Measurements from ENCODE around the gene TBL1X.

The TBL1X gene

DNA sequence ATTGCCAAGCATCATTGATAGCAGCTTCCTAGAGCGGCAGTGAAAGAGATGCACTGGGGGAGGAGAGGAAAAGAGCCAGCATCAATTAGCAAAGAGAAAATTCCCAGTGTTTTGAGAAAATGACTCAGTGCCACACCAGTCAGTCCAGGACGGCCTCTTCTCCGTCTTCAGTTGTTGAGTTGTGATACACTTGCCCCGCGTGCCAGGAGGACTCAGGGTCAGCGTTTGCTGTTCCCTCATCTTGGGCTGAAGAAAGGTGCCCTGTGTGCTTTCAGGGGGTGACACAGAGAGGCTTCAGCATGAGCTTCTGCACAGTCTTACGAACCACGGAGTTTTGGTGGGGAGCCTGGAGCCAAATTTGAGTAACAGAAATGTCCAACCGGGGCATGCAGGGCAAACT, 218.5 kb downstream of the TBL1X start:
- Histone ChIP-seq H3K9ac (ENCODE audit: low read depth, low read length) (no peak overlapping the region), H3K4me3 (ENCODE audit: low read length) (no peak overlapping the region), H3K27ac (ENCODE audit: low read depth, low read length) (no peak overlapping the region), H3K36me3 (ENCODE audit: insufficient read depth, low read length) (peaks cover 7% of the 10 kb centered on the region; the same call in 1 of the 2 replicates), H3K27me3 (ENCODE audit: insufficient read depth, low read length) (no peaks in the 10 kb centered on the region), H3K9me3 (ENCODE audit: insufficient read depth, low read depth, low read length) (no peaks in the 10 kb centered on the region), H3K4me1 (ENCODE audit: insufficient read depth, low read length) (no peaks in the 10 kb centered on the region)
- 91% methylated on average over 9 of the region's 9 CpGs for WGBS

GRCh38 chrX:9687899-9688298, 223.0 kb downstream of the TBL1X start:
- H3K9ac ChIP-seq (ENCODE audit: low read depth, low read length): no peak overlapping the region

GRCh38 chrX:9688833-9689232, 224.0 kb downstream of the TBL1X start:
- WGBS: 98% methylated on average over 24 of the region's 24 CpGs
- Histone ChIP-seq H3K9ac (ENCODE audit: low read depth, low read length) (no peak overlapping the region), H3K27ac (ENCODE audit: low read depth, low read length) (no peak overlapping the region), H3K4me3 (ENCODE audit: low read length) (no peak overlapping the region), H3K9me3 (ENCODE audit: insufficient read depth, low read depth, low read length) (no peaks in the 10 kb centered on the region), H3K4me1 (ENCODE audit: insufficient read depth, low read length) (no peaks in the 10 kb centered on the region), H3K36me3 (ENCODE audit: insufficient read depth, low read length) (peaks cover 38% of the 10 kb centered on the region), H3K27me3 (ENCODE audit: insufficient read depth, low read length) (no peaks in the 10 kb centered on the region)

More at GRCh38 chrX:9687899-9688298, 223.0 kb downstream of the TBL1X start:
- Histone ChIP-seq H3K27me3 (ENCODE audit: insufficient read depth, low read length) (no peaks in the 10 kb centered on the region), H3K9me3 (ENCODE audit: insufficient read depth, low read depth, low read length) (no peaks in the 10 kb centered on the region), H3K36me3 (ENCODE audit: insufficient read depth, low read length) (peaks cover 29% of the 10 kb centered on the region), H3K4me3 (ENCODE audit: low read length) (no peak overlapping the region), H3K27ac (ENCODE audit: low read depth, low read length) (no peak overlapping the region), H3K4me1 (ENCODE audit: insufficient read depth, low read length) (no peaks in the 10 kb centered on the region)
- WGBS: 96% methylated on average over 27 of the region's 27 CpGs

DNA sequence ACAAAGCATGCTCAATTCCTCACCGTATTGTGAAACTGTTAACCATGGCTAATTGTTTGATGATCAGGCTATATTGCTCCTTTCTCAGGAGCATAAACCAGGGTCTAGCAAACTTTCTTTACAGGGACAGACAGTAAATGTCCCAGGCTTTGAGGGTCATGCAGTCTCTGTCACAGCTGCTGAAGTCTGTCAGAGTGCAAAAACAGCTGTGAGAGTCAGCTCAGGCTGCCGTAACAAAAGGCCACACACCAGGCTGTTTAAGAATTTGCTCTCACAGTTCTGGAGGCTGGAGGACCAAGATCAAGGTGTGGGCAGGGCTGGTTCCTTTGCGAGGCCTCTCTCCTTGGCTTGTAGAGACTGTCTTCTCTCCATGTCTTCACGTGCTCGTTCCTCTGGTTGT, 225.2 kb downstream of the TBL1X start:
- peaks cover 34% of the 10 kb centered on the region for H3K36me3 ChIP-seq (ENCODE audit: insufficient read depth, low read length)
- no peaks in the 10 kb centered on the region for H3K4me1 ChIP-seq (ENCODE audit: insufficient read depth, low read length)
- no peak overlapping the region for H3K9ac ChIP-seq (ENCODE audit: low read depth, low read length)
- H3K27ac ChIP-seq (ENCODE audit: low read depth, low read length): no peak overlapping the region
- no peaks in the 10 kb centered on the region for H3K27me3 ChIP-seq (ENCODE audit: insufficient read depth, low read length)
- no peak overlapping the region for H3K4me3 ChIP-seq (ENCODE audit: low read length)
- no peaks in the 10 kb centered on the region for H3K9me3 ChIP-seq (ENCODE audit: insufficient read depth, low read depth, low read length)
- WGBS: 94% methylated on average over 5 of the region's 5 CpGs

DNA sequence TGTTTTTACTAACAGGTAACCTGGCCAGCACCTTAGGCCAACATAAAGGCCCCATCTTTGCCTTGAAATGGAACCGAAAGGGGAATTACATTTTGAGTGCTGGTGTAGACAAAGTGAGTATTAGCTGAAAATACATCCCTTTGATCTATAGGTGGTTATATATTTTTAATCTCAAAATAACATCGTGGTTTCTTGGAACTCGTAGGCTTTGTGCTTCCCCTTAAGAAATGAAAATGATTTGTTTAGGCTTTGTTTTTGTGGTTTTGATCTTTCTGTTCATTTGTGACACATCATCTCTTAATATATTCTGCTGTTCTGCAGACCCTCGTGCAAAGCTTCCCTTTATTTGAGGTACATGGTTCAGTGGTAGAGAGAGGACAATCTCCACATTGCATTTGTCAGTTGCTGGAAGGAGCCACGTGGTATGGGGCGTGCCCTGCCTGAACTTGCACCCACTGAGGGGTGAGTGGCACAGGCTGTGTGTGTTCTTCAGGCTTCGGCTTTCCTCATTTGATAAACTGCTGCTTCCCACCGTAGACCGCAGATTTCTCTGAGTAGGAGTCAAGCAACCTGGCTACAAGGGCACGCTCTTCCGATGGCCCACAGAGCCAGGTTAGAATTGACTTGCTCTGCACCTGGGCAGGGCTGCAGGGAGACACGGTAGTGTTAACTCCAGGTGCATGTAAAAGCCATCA, 228.6 kb downstream of the TBL1X start:
- no peak overlapping the region for H3K4me3 ChIP-seq (ENCODE audit: low read length)
- 97% methylated on average over 10 of the region's 12 CpGs for WGBS
- H3K36me3 ChIP-seq (ENCODE audit: insufficient read depth, low read length): peaks cover 42% of the 10 kb centered on the region

GRCh38 chrX:9698576-9698975, 233.7 kb downstream of the TBL1X start:
- Histone ChIP-seq H3K4me1 (ENCODE audit: insufficient read depth, low read length) (no peaks in the 10 kb centered on the region), H3K36me3 (ENCODE audit: insufficient read depth, low read length) (peaks cover 15% of the 10 kb centered on the region; the same call in 1 of the 2 replicates), H3K27ac (ENCODE audit: low read depth, low read length) (no peak overlapping the region), H3K9ac (ENCODE audit: low read depth, low read length) (no peak overlapping the region), H3K9me3 (ENCODE audit: insufficient read depth, low read depth, low read length) (no peaks in the 10 kb centered on the region), H3K27me3 (ENCODE audit: insufficient read depth, low read length) (no peaks in the 10 kb centered on the region), H3K4me3 (ENCODE audit: low read length) (no peak overlapping the region)
- 96% methylated on average over 12 of the region's 12 CpGs for WGBS

More for the DNA sequence above, 228.6 kb downstream of the TBL1X start:
- H3K4me1 ChIP-seq (ENCODE audit: insufficient read depth, low read length): no peaks in the 10 kb centered on the region
- no peaks in the 10 kb centered on the region for H3K9me3 ChIP-seq (ENCODE audit: insufficient read depth, low read depth, low read length)
- H3K27ac ChIP-seq (ENCODE audit: low read depth, low read length): no peak overlapping the region
- no peaks in the 10 kb centered on the region for H3K27me3 ChIP-seq (ENCODE audit: insufficient read depth, low read length)
- H3K9ac ChIP-seq (ENCODE audit: low read depth, low read length): no peak overlapping the region

GRCh38 chrX:9700555-9700954, 235.7 kb downstream of the TBL1X start:
- H3K9ac ChIP-seq (ENCODE audit: low read depth, low read length): no peak overlapping the region
- H3K4me3 ChIP-seq (ENCODE audit: low read length): no peak overlapping the region
- H3K4me1 ChIP-seq (ENCODE audit: insufficient read depth, low read length): no peaks in the 10 kb centered on the region
- WGBS: 90% methylated on average over 15 of the region's 15 CpGs
- H3K36me3 ChIP-seq (ENCODE audit: insufficient read depth, low read length): peaks cover 18% of the 10 kb centered on the region; the same call in 1 of the 2 replicates
- no peaks in the 10 kb centered on the region for H3K27me3 ChIP-seq (ENCODE audit: insufficient read depth, low read length)
- no peaks in the 10 kb centered on the region for H3K9me3 ChIP-seq (ENCODE audit: insufficient read depth, low read depth, low read length)
- no peak overlapping the region for H3K27ac ChIP-seq (ENCODE audit: low read depth, low read length)

- WGBS: 99% methylated on average over 12 of the region's 12 CpGs
- Histone ChIP-seq H3K27me3 (ENCODE audit: insufficient read depth, low read length) (no peaks in the 10 kb centered on the region), H3K4me1 (ENCODE audit: insufficient read depth, low read length) (no peaks in the 10 kb centered on the region), H3K9me3 (ENCODE audit: insufficient read depth, low read depth, low read length) (no peaks in the 10 kb centered on the region), H3K27ac (ENCODE audit: low read depth, low read length) (no peak overlapping the region), H3K4me3 (ENCODE audit: low read length) (no peak overlapping the region), H3K9ac (ENCODE audit: low read depth, low read length) (no peak overlapping the region), H3K36me3 (ENCODE audit: insufficient read depth, low read length) (peaks cover 13% of the 10 kb centered on the region; the same call in 1 of the 2 replicates)
Measured at GRCh38 chrX:9701790-9702189, 236.9 kb downstream of the TBL1X start.

DNA sequence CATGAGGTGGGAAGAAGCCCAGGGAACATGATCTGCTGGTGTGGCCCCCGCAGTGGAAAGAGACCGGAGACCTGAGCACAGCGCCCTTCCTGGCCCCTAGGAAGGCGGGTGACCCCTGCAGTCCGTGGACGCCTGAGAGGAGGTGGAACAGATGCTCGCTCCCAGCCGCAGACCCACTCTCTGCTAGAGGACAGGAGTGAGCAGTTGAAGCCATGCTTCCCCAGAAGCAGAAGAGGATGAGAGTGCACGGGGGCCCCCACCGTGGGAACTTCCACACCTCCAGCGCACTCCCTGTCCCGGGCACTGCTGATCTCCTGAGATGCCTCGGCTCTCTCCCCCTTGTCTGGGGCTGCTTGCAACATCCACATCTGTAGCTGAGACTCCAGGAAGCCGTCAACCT, 238.5 kb downstream of the TBL1X start:
- peaks cover 7% of the 10 kb centered on the region; the same call in 1 of the 2 replicates for H3K36me3 ChIP-seq (ENCODE audit: insufficient read depth, low read length)
- H3K27ac ChIP-seq (ENCODE audit: low read depth, low read length): no peak overlapping the region
- H3K4me3 ChIP-seq (ENCODE audit: low read length): no peak overlapping the region
- H3K27me3 ChIP-seq (ENCODE audit: insufficient read depth, low read length): no peaks in the 10 kb centered on the region
- H3K9me3 ChIP-seq (ENCODE audit: insufficient read depth, low read depth, low read length): no peaks in the 10 kb centered on the region
- no peak overlapping the region for H3K9ac ChIP-seq (ENCODE audit: low read depth, low read length)
- WGBS: 96% methylated on average over 14 of the region's 14 CpGs
- H3K4me1 ChIP-seq (ENCODE audit: insufficient read depth, low read length): no peaks in the 10 kb centered on the region

- Histone ChIP-seq H3K9me3 (ENCODE audit: insufficient read depth, low read depth, low read length) (no peaks in the 10 kb centered on the region), H3K27ac (ENCODE audit: low read depth, low read length) (no peak overlapping the region), H3K4me1 (ENCODE audit: insufficient read depth, low read length) (no peaks in the 10 kb centered on the region), H3K27me3 (ENCODE audit: insufficient read depth, low read length) (no peaks in the 10 kb centered on the region), H3K4me3 (ENCODE audit: low read length) (no peak overlapping the region), H3K36me3 (ENCODE audit: insufficient read depth, low read length) (peaks cover 15% of the 10 kb centered on the region), H3K9ac (ENCODE audit: low read depth, low read length) (no peak overlapping the region)
- 98% methylated on average over 6 of the region's 6 CpGs for WGBS
Measured at GRCh38 chrX:9704876-9705465, 240.1 kb downstream of the TBL1X start.

- WGBS: 66% methylated on average over 4 of the region's 4 CpGs
- no peak overlapping the region for H3K27ac ChIP-seq (ENCODE audit: low read depth, low read length)
- peaks cover 29% of the 10 kb centered on the region for H3K36me3 ChIP-seq (ENCODE audit: insufficient read depth, low read length)
- H3K9ac ChIP-seq (ENCODE audit: low read depth, low read length): no peak overlapping the region
- H3K4me3 ChIP-seq (ENCODE audit: low read length): no peak overlapping the region
- H3K27me3 ChIP-seq (ENCODE audit: insufficient read depth, low read length): no peaks in the 10 kb centered on the region
- no peaks in the 10 kb centered on the region for H3K9me3 ChIP-seq (ENCODE audit: insufficient read depth, low read depth, low read length)
- no peaks in the 10 kb centered on the region for H3K4me1 ChIP-seq (ENCODE audit: insufficient read depth, low read length)
Measured at GRCh38 chrX:9706421-9706820, 241.6 kb downstream of the TBL1X start.

All from HUES64 (cell line).